Activated T-cell treated with anti-CD3 and anti-CD28 coated beads, Interleukin-2, amount 50 U/mL, for 72 hours (primary cell): ENCODE data around the gene CHD6. TPM values are rescaled to one million over a fixed set of nuclear protein-coding genes. Genes with fewer than 3 reads are reported as not detected.
A peak's percentile ranks its signal among the peaks of the same experiment; 100 is the strongest.
"Not testable (repeated sequence)": the region's sequence is repeated elsewhere in the genome, so short reads cannot be mapped to it uniquely, and the experiment has no call there.

Experiments used
- ATAC-seq, 2 donors: fragments of 150-1000 bp; cut with Tn5 transposase; replicated peaks in 1 of 2; 2 replicates each; pipeline ENCODE4 v1.10.0; 2021; ENCODE audit warnings: moderate library complexity in 2 of 2, mild to moderate bottlenecking in 1 of 2
- DNase-seq, 2 donors: peaks; one replicate each; pipeline ENCODE4 v3.0.0; 2021 to 2022; ENCODE audit warnings: mixed read lengths in 1 of 2
- H3K27ac Mint-ChIP-seq: one replicate; pipeline ENCODE4 v1.8.0; 2022; ENCODE audit warnings: mild to moderate bottlenecking, moderate library complexity, mixed read lengths
- H3K27me3 Mint-ChIP-seq: one replicate; pipeline ENCODE4 v1.8.0; 2022; ENCODE audit warnings: low read depth, mixed read lengths
- H3K36me3 Mint-ChIP-seq, 2 donors: one replicate each; pipeline ENCODE4 v1.8.0; 2022; ENCODE audit warnings: mixed read lengths in 2 of 2, mild to moderate bottlenecking in 1 of 2; ENCODE audit not compliant: insufficient read depth in 2 of 2
- H3K4me1 Mint-ChIP-seq: one replicate; pipeline ENCODE4 v1.8.0; 2022; ENCODE audit warnings: low read depth, mixed read lengths
- H3K4me3 Mint-ChIP-seq, 2 donors: one replicate each; pipeline ENCODE4 v1.8.0; 2022; ENCODE audit warnings: mild to moderate bottlenecking in 2 of 2, mixed read lengths in 2 of 2, moderate library complexity in 2 of 2
- H3K9me3 Mint-ChIP-seq, 2 donors: one replicate each; pipeline ENCODE4 v1.8.0; 2022; ENCODE audit warnings: mixed read lengths in 2 of 2
- total RNA-seq, 2 donors: library from RNA; stranded (reverse); gene quantifications; one replicate each; pipeline ENCODE4 v1.2.3, GENCODE V29; 2022

The CHD6 gene
- total RNA-seq, 2 donors from 2014 or later = 35.8 to 37.7 TPM

- Mint-ChIP-seq H3K27me3 (no peaks in the 10 kb centered on the region), H3K4me3 (no peak overlapping the region), H3K9me3 (peaks cover 5 to 6% of the 10 kb centered on the region in 2 donors), H3K27ac (no peak overlapping the region), H3K4me1 (peaks cover 7% of the 10 kb centered on the region), H3K36me3 (peaks cover 6 to 10% of the 10 kb centered on the region in 2 donors)
- DNase-seq (no peak), ATAC-seq (no peak)
Measured at GRCh38 chr20:41538810-41539596, 79.2 kb downstream of the CHD6 start.

DNA sequence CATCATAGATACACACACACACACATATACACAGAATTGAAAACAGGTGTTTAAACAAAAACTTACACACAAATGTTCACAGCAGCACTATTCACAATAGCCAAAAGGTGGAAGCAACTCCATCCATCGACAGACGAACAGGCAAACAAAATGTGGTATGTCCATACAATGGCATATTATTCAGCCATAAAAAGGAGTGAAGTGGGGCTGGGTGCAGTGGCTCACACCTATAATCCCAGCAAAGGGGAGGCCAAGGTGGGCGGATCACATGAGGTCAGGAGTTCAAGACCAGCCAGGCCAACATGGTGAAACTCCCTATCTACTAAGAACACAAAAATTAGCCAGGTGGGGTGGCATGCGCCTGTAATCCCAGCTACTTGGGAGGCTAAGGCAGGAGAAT is 80.3 kb downstream of the CHD6 start:
- no peak overlapping the region for H3K4me3 Mint-ChIP-seq
- ATAC-seq = no peak
- no peaks in the 10 kb centered on the region for H3K27me3 Mint-ChIP-seq
- H3K9me3 Mint-ChIP-seq = peaks cover 5 to 6% of the 10 kb centered on the region in 2 donors
- peaks cover 11% of the 10 kb centered on the region for H3K4me1 Mint-ChIP-seq
- no peak for DNase-seq
- H3K36me3 Mint-ChIP-seq = peaks cover 6 to 14% of the 10 kb centered on the region in 2 donors
- H3K27ac Mint-ChIP-seq = no peak overlapping the region

DNA sequence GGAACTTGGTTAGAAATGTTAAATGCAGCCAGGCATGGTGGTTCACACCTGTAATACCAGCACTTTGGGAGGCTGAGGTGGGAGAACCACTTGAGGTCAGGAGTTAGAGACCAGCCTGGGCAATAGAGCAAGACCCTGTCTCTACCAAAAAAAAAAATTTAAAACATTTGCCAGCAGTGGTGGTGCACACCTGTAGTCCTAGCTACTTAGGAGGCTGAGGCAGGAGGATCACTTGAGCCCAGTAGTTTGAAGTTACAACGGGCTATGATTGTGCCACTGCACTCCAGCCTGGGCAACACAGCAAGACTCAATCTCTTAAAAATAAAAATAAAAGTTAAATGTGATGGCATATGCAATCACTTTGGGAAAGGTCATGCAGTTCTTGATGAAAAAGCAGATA is 82.6 kb downstream of the CHD6 start:
- not testable (repeated sequence) for DNase-seq, H3K9me3 Mint-ChIP-seq, H3K27me3 Mint-ChIP-seq, H3K4me3 Mint-ChIP-seq, ATAC-seq, H3K27ac Mint-ChIP-seq
- peaks cover 11% of the 10 kb centered on the region for H3K4me1 Mint-ChIP-seq
- H3K36me3 Mint-ChIP-seq = peaks cover 6 to 14% of the 10 kb centered on the region in 2 donors

DNA sequence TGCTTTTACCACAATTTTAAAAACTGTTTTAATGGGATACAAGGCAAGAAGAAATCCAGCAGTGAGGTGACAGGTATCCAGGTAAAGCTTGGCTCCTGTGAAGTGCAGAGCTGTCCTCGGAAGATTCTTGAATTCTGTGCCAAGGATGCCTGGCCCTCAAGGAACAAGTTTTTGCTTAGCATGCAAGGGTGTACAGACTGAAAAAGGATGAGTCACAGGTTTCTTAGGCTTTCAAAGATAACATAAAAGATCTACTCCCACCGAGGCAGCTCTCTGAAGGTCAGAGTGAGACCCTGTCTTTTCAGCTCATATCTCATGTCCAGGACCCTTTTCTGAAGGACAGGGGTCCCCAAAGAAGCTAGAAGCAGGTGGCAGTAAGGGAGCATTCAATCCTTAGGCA is 83.3 kb downstream of the CHD6 start:
- DNase-seq (no peak), ATAC-seq (no peak)
- peaks cover 6 to 14% of the 10 kb centered on the region in 2 donors for H3K36me3 Mint-ChIP-seq
- peaks cover 5 to 6% of the 10 kb centered on the region in 2 donors for H3K9me3 Mint-ChIP-seq
- peaks cover 16% of the 10 kb centered on the region for H3K4me1 Mint-ChIP-seq
- H3K4me3 Mint-ChIP-seq = no peak overlapping the region
- H3K27ac Mint-ChIP-seq = no peak overlapping the region
- no peaks in the 10 kb centered on the region for H3K27me3 Mint-ChIP-seq

DNA sequence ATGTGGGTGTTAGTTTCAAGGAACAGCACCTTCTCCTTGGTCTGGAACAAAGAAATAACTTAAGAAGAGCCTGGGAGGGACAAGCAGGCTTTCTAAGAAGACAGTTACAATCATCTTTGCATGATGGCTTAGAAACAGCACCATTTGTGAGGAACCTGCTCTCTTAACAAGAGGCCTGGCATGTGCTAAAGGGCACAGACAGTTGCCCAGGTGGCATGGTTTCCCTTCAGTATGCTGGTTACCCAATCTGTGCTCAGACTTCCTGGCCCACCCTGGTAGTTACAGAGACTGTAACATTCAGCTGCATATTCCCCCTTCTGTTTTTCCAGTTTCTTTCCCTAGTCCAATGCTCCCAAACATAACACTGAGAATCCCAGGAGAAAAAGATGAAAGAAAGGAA is 84.0 kb downstream of the CHD6 start:
- peaks cover 5 to 13% of the 10 kb centered on the region in 2 donors for H3K36me3 Mint-ChIP-seq

DNA sequence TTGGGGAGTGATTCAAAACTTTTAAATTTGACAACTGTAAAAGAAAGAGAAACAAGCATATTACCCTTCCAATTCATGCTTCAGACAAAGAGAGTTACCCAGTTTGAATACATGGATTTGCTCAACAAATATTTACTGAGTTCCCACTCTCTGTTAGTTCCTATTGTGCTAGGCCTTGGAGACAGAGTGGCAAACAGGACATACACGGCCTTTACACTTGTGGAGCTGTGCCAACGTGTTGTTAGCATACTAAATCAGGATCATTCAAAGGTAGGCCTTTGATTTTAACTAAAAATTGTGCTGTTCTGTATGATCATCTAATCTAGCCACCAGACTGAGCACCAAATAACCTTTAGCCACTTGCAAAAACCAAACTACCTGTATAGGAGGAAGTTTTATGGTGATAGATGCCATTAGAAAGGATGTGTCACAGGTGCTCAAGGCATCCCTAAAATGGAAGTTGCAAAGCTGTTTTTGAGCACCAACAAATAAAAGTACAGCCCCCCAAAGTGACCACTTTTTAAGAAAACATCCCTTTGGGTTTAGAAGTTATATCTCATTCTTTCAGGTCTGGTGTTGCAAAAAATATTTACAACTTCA is 84.5 kb downstream of the CHD6 start:
- H3K4me1 Mint-ChIP-seq = peaks cover 21% of the 10 kb centered on the region
- ATAC-seq (no peak), DNase-seq (no peak)
- no peak overlapping the region for H3K4me3 Mint-ChIP-seq
- peaks cover 1 to 3% of the 10 kb centered on the region in 2 donors for H3K9me3 Mint-ChIP-seq
- peaks cover 3 to 11% of the 10 kb centered on the region in 2 donors for H3K36me3 Mint-ChIP-seq
- no peaks in the 10 kb centered on the region for H3K27me3 Mint-ChIP-seq
- no peak overlapping the region for H3K27ac Mint-ChIP-seq

More for the DNA sequence above, 84.0 kb downstream of the CHD6 start:
- H3K27me3 Mint-ChIP-seq = no peaks in the 10 kb centered on the region
- peaks cover 4 to 5% of the 10 kb centered on the region in 2 donors for H3K9me3 Mint-ChIP-seq
- peaks cover 21% of the 10 kb centered on the region for H3K4me1 Mint-ChIP-seq
- ATAC-seq = no peak
- DNase-seq = no peak
- no peak overlapping the region for H3K4me3 Mint-ChIP-seq
- no peak overlapping the region for H3K27ac Mint-ChIP-seq

- H3K9me3 Mint-ChIP-seq = peaks cover 1 to 3% of the 10 kb centered on the region in 2 donors
- no peak overlapping the region for H3K4me3 Mint-ChIP-seq
- ATAC-seq (no peak), DNase-seq (no peak)
- no peaks in the 10 kb centered on the region for H3K27me3 Mint-ChIP-seq
- no peak overlapping the region for H3K27ac Mint-ChIP-seq
- H3K4me1 Mint-ChIP-seq = peaks cover 21% of the 10 kb centered on the region
- peaks cover 3 to 11% of the 10 kb centered on the region in 2 donors for H3K36me3 Mint-ChIP-seq
Measured at GRCh38 chr20:41532935-41533334, 85.2 kb downstream of the CHD6 start.

DNA sequence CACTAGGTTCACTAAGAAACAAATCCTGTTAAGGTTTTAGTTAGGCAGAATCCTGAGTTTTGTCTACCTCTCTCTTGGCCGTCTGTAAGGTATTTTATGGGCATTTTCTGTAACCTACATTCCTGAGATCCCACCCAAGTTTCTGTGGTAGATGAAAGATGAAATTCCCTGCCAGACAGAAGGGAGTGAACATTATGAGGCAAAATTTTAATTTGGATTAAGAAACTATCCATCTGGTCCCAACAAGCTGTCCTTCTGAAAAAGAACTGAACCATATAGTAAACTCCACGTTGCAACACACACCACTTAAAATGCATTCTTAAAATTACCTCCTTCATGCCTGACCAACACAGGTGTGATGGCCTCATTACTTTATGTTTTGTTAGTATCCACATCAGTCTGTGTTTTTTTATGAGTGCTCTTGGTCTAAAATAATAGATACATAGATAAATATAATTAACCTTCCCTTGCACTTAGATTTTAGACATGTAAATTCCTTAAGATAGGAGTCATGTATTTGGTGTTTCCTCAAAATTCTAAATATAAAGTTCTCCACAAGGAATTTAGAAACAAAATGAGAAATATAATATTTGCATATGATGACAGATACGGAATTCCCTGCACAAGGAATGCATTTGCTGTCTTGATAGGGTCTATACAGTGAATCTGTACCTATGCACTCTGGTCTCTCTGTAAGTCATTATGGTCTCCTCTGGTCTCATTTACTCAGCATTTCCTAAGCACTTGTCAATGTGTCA is 86.5 kb downstream of the CHD6 start:
- DNase-seq (no peak), ATAC-seq (no peak)
- Mint-ChIP-seq H3K27me3 (no peaks in the 10 kb centered on the region), H3K9me3 (no peaks in the 10 kb centered on the region), H3K4me1 (peaks cover 27% of the 10 kb centered on the region), H3K4me3 (no peak overlapping the region), H3K36me3 (peaks cover 2 to 6% of the 10 kb centered on the region in 2 donors), H3K27ac (no peak overlapping the region)

- Mint-ChIP-seq H3K4me1 (peaks cover 35% of the 10 kb centered on the region), H3K36me3 (peaks cover 2 to 6% of the 10 kb centered on the region in 2 donors), H3K9me3 (no peaks in the 10 kb centered on the region), H3K27me3 (no peaks in the 10 kb centered on the region), H3K4me3 (no peak overlapping the region), H3K27ac (no peak overlapping the region)
- DNase-seq (no peak), ATAC-seq (no peak)
Measured at GRCh38 chr20:41530923-41531322, 87.3 kb downstream of the CHD6 start.

DNA sequence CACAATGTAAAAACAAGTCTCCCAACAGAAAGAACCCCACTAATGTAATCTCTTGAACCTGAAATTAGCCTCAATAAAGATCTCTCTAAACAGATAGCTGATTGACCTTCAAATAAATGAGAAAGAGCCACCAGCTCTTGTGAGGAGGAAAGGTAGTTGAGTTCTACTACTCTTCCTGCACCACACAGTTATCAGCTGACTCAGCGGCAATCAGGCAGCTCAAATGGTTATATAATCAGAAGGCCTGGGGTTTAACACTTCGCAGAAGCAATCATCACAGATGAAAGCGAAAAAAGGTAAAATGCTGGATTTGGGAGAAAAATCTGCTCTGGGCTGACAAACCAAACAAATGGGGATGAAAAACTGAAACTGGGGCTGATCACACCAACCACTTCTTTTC is 91.8 kb downstream of the CHD6 start:
- Mint-ChIP-seq H3K4me1 (peaks cover 42% of the 10 kb centered on the region), H3K36me3 (peaks cover 2 to 4% of the 10 kb centered on the region in 2 donors), H3K4me3 (no peak overlapping the region), H3K27me3 (no peaks in the 10 kb centered on the region), H3K27ac (no peak overlapping the region), H3K9me3 (peaks cover 0 to 2% of the 10 kb centered on the region in 2 donors)
- ATAC-seq (no peak), DNase-seq (no peak)

GRCh38 chr20:41524980-41525613 is 93.1 kb downstream of the CHD6 start:
- Mint-ChIP-seq H3K36me3 (peaks cover 2 to 4% of the 10 kb centered on the region in 2 donors), H3K9me3 (peaks cover 0 to 2% of the 10 kb centered on the region in 2 donors), H3K27ac (peak overlapping the region; percentile 21), H3K4me3 (peak overlapping the region in 1 of 2 donors; percentile 19), H3K27me3 (no peaks in the 10 kb centered on the region), H3K4me1 (peaks cover 40% of the 10 kb centered on the region)
- DNase-seq (no peak), ATAC-seq (no peak)

- ATAC-seq = no peak
- Mint-ChIP-seq H3K9me3 (peaks cover 0 to 2% of the 10 kb centered on the region in 2 donors), H3K27ac (no peak overlapping the region), H3K4me3 (no peak overlapping the region), H3K27me3 (no peaks in the 10 kb centered on the region), H3K4me1 (peaks cover 32% of the 10 kb centered on the region), H3K36me3 (peaks cover 2 to 4% of the 10 kb centered on the region in 2 donors)
- no peak for DNase-seq
Measured at GRCh38 chr20:41523857-41524256, 94.3 kb downstream of the CHD6 start.

- no peak for ATAC-seq
- H3K4me3 Mint-ChIP-seq = no peak overlapping the region
- peak overlapping the region; percentile 6 for H3K27ac Mint-ChIP-seq
- no peaks in the 10 kb centered on the region for H3K27me3 Mint-ChIP-seq
- H3K9me3 Mint-ChIP-seq = no peaks in the 10 kb centered on the region
- H3K36me3 Mint-ChIP-seq = peaks cover 2 to 10% of the 10 kb centered on the region in 2 donors
- DNase-seq = no peak
- peaks cover 6% of the 10 kb centered on the region for H3K4me1 Mint-ChIP-seq
Measured at GRCh38 chr20:41513829-41514228, 104.3 kb downstream of the CHD6 start.
